GM23338 (cell line): Measurements from ENCODE around the gene HSP90AB1. TPM values are rescaled to one million over a fixed set of nuclear protein-coding genes. Genes with fewer than 3 reads are reported as not detected.

Experiments used
- ATAC-seq: fragments of 200-7000 bp; cut with Tn5 transposase; 3 replicates; pipeline ENCODE4 v1.9.1; 2020
- DNase-seq: peaks from one replicate; pipeline ENCODE4 v3.0.0-alpha.2; 2015; ENCODE audit warnings: low spot score
- H2AFZ ChIP-seq: fragments of 200-600 bp; sonication (generic); 2 replicates; pipeline ENCODE4 v1.8.0; 2016; ENCODE audit warnings: antibody characterized with exemption, mild to moderate bottlenecking, moderate library complexity
- H3F3A ChIP-seq: fragments of 200-600 bp; sonication (generic); replicated peaks from 2 replicates; pipeline ENCODE4 v1.8.0; 2017; ENCODE audit warnings: antibody characterized with exemption, mixed run types, low read depth
- H3K27ac ChIP-seq: fragments of 200-600 bp; sonication (generic); 2 replicates; pipeline ENCODE4 v1.6.1; 2016; ENCODE audit warnings: low read depth
- H3K27me3 ChIP-seq: fragments of 200-600 bp; sonication (generic); 2 replicates; pipeline ENCODE4 v1.8.0; 2016; ENCODE audit warnings: mild to moderate bottlenecking, mixed run types, moderate library complexity; ENCODE audit not compliant: insufficient read depth
- H3K36me3 ChIP-seq: fragments of 200-600 bp; sonication (generic); 2 replicates; pipeline ENCODE4 v1.8.0; 2016; ENCODE audit warnings: mild to moderate bottlenecking; ENCODE audit not compliant: insufficient read depth
- H3K4me1 ChIP-seq: fragments of 200-600 bp; sonication (generic); 2 replicates; pipeline ENCODE4 v1.8.0; 2016; ENCODE audit warnings: mild to moderate bottlenecking, moderate library complexity; ENCODE audit not compliant: insufficient read depth
- H3K4me2 ChIP-seq: fragments of 200-600 bp; sonication (generic); 2 replicates; pipeline ENCODE4 v1.7.1; 2017; ENCODE audit warnings: mixed run types
- H3K4me3 ChIP-seq: fragments of 200-600 bp; sonication (generic); 2 replicates; pipeline ENCODE4 v1.6.1; 2016; ENCODE audit warnings: mixed run types
- H3K79me2 ChIP-seq: fragments of 200-600 bp; sonication (generic); replicated peaks from 2 replicates; pipeline ENCODE4 v1.8.0; 2017; ENCODE audit warnings: mild to moderate bottlenecking; ENCODE audit not compliant: insufficient read depth
- H3K9me2 ChIP-seq: fragments of 200-600 bp; sonication (generic); 2 replicates; pipeline ENCODE4 v1.8.0; 2017; ENCODE audit not compliant: insufficient read depth
- H4K20me1 ChIP-seq: fragments of 200-600 bp; sonication (generic); replicated peaks from 2 replicates; pipeline ENCODE4 v1.8.0; 2017; ENCODE audit warnings: mild to moderate bottlenecking; ENCODE audit not compliant: insufficient read depth
- H3K27ac Mint-ChIP-seq: 2 replicates; pipeline ENCODE4 v1.8.0; 2020; ENCODE audit warnings: inconsistent platforms, mild to moderate bottlenecking, moderate library complexity, mixed read lengths
- H3K27me3 Mint-ChIP-seq: 3 replicates; pipeline ENCODE4 v1.8.0; 2022; ENCODE audit warnings: low read depth, mild to moderate bottlenecking, moderate library complexity, mixed read lengths, inconsistent platforms; ENCODE audit not compliant: insufficient read depth, poor library complexity
- H3K36me3 Mint-ChIP-seq: 3 replicates; pipeline ENCODE4 v1.8.0; 2021; ENCODE audit warnings: low read depth, mild to moderate bottlenecking, inconsistent platforms, moderate library complexity, mixed read lengths
- H3K4me1 Mint-ChIP-seq: 3 replicates; pipeline ENCODE4 v1.8.0; 2020; ENCODE audit warnings: mild to moderate bottlenecking, inconsistent platforms, mixed read lengths
- H3K4me3 Mint-ChIP-seq: 3 replicates; pipeline ENCODE4 v1.8.0; 2021; ENCODE audit warnings: moderate library complexity, mild to moderate bottlenecking, inconsistent platforms, mixed read lengths
- H3K9me3 Mint-ChIP-seq: 3 replicates; pipeline ENCODE4 v1.8.0; 2020; ENCODE audit warnings: moderate library complexity, mild to moderate bottlenecking, inconsistent platforms, mixed read lengths
- CREB1 ChIP-seq: fragments of 250-450 bp; sonication (Bioruptor Pico); IDR thresholded peaks from 2 replicates; pipeline ENCODE4 v1.5.0; 2020; ENCODE audit warnings: low read depth, mild to moderate bottlenecking, moderate library complexity
- CTCF ChIP-seq, 2 experiments: fragments of 200-600 bp in 1 of 2; sonication (generic) in 1 of 2; conservative IDR thresholded peaks; 2 replicates each; pipeline versions ENCODE4 v1.5.1 to v1.6.1; 2016 to 2017; ENCODE audit warnings: antibody characterized with exemption in 2 of 2, low read depth in 2 of 2, mild to moderate bottlenecking in 2 of 2, moderate library complexity in 1 of 2
- ETS1 ChIP-seq: IDR thresholded peaks from 2 replicates; pipeline ENCODE4 v1.6.1; 2016; ENCODE audit warnings: antibody characterized with exemption
- EZH2phosphoT487 ChIP-seq: fragments of 200-600 bp; sonication (generic); IDR thresholded peaks from one replicate; pipeline ENCODE4 v1.8.1; 2018; ENCODE audit warnings: antibody characterized with exemption; ENCODE audit not compliant: unreplicated experiment
- JUNB ChIP-seq: IDR thresholded peaks from one replicate; pipeline ENCODE4 v1.6.1; 2016; ENCODE audit warnings: antibody characterized with exemption; ENCODE audit not compliant: unreplicated experiment
- REST ChIP-seq: IDR thresholded peaks from one replicate; pipeline ENCODE4 v1.6.1; 2018; ENCODE audit warnings: antibody characterized with exemption; ENCODE audit not compliant: unreplicated experiment
- ZNF331 ChIP-seq: fragments of 250-450 bp; sonication (Bioruptor Pico); IDR thresholded peaks from 2 replicates; pipeline ENCODE4 v1.5.0; 2020; ENCODE audit warnings: low read depth, mild to moderate bottlenecking, moderate library complexity
- polyA plus RNA-seq: library from polyadenylated mRNA; unstranded; fragments of >200 nt; fragmentation: Nextera tagmentation; extraction: Ambion mirVana; gene quantifications from 2 replicates; pipeline ENCODE4 v1.2.1, GENCODE V29; 2016
- total RNA-seq: library from RNA; depleted of rRNA; stranded (reverse); fragments of >200 nt; shearing (Covaris generic); gene quantifications from 2 replicates; pipeline ENCODE4 v1.2.3, GENCODE V29; 2014

The HSP90AB1 gene
- total and polyA plus RNA-seq, 2 experiments from 2014 or later, result 1,425 to 2,361 TPM

- no peak overlapping the region for H2AFZ ChIP-seq
- H3K9me2 ChIP-seq, result no peaks in the 10 kb centered on the region
- no peak for ATAC-seq
- peaks cover 15% of the 10 kb centered on the region; the same call in 1 of the 2 replicates for H3F3A ChIP-seq
- peaks cover 7% of the 10 kb centered on the region; the same call in 1 of the 2 replicates for H3K36me3 ChIP-seq
- no peak for DNase-seq
- Mint-ChIP-seq H3K36me3 (peaks cover 63% of the 10 kb centered on the region), H3K27ac (no peak overlapping the region), H3K4me1 (peaks cover 13% of the 10 kb centered on the region), H3K27me3 (peaks cover 27% of the 10 kb centered on the region), H3K9me3 (no peaks in the 10 kb centered on the region), H3K4me3 (no peak overlapping the region)
- no peak overlapping the region for H3K4me3 ChIP-seq
- no peak overlapping the region for H3K4me2 ChIP-seq
- no peak overlapping the region for H3K27ac ChIP-seq
- no peak for TF ChIP-seq ZNF331 (CRISPR knock-in tag)
- TF ChIP-seq EZH2phosphoT487, result no peak
- no peak for TF ChIP-seq ETS1
- no peak for TF ChIP-seq REST
- no peak for TF ChIP-seq JUNB
- no peak for TF ChIP-seq CREB1
- TF ChIP-seq CTCF (conservative IDR thresholded peaks at IDR 0.05; ENCODE audit: low read depth in 2 of 2), result no peak
- H3K4me1 ChIP-seq, result no peaks in the 10 kb centered on the region; the same call in 1 of the 2 replicates
- H3K27me3 ChIP-seq, result peaks cover 21% of the 10 kb centered on the region
- no peaks in the 10 kb centered on the region for H3K79me2 ChIP-seq
- H4K20me1 ChIP-seq, result 0 out of 2 replicates have a peak, but pooled peaks cover 3% of the 10 kb centered on the region
Measured at GRCh38 chr6:44301106-44301505, 54.2 kb downstream of the HSP90AB1 start.
